T47D (cell line): ENCODE measurements around the gene NT5E.
"Not testable (repeated sequence)": the region's sequence is repeated elsewhere in the genome, so short reads cannot be mapped to it uniquely, and the experiment has no call there.

ENCODE experiments used
- DNase-seq, 2 experiments: peaks; one replicate each; pipeline versions ENCODE4 v3.0.0 to v3.0.0-alpha.2; 2011 to 2012; ENCODE audit warnings: low read depth in 1 of 2, low spot score in 1 of 2
- JUND ChIP-seq: IDR thresholded peaks from 2 replicates; pipeline ENCODE4 v1.6.1; 2012; ENCODE audit warnings: low read depth
- in situ Hi-C: cut with HindIII; loops from 2 replicates; pipeline ENCODE4 v1.10.0; 2016; ENCODE audit warnings: low sequenced_read_pairs, low pct_unique_long_range_greater_than_20kb

The NT5E gene

DNA sequence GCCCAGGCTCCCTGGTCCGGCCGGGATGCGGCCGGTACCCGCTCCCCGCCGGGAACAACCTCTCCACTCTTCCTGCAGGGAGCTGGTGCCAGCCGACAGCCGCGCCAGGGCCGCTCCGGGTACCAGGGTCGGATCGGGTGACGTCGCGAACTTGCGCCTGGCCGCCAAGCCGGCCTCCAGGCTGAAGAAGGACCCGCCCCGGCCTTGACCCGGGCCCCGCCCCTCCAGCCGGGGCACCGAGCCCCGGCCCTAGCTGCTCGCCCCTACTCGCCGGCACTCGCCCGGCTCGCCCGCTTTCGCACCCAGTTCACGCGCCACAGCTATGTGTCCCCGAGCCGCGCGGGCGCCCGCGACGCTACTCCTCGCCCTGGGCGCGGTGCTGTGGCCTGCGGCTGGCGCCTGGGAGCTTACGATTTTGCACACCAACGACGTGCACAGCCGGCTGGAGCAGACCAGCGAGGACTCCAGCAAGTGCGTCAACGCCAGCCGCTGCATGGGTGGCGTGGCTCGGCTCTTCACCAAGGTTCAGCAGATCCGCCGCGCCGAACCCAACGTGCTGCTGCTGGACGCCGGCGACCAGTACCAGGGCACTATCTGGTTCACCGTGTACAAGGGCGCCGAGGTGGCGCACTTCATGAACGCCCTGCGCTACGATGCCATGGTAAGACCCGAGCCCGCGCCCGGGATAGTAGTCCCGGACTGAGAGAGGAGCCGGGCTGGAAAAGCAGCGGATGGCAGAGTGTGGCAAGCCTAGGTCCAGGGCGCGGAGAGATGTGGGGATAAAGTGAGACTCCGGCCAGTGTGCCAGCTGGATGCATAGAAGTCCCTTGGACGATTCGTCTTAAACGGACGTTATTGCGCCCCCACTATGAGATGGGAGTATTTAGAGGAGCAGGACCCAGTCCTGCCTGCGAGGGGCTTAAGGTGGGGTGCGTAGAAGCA lies at the start of gene NT5E:
TSS of gene NT5E (plus strand) at position 266 of the 942 bp plus-strand sequence. CDS start at position 323, 57 bp downstream.
- in situ Hi-C loops = no loop called here
- TF ChIP-seq JUND = no peak
- no peak for DNase-seq

DNA sequence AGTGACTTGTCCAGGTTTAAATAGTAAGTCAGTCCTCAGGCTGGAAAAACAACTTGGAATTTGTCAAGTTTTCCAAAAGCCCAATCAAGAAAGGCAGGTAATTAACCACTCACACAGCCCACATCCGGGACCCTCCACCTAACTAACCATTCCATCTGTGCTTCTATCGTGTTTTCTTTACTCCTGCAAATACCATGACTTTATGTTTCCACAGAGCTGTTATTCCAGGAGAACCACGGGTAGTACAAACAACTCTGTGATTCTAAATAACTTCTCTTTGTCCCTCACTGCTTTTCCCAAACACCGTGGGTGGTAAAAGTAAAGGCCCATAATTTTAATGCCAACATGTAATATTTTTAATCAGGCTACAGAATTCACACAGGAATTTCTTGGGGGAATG lies 49.6 kb upstream of the NT5E start:
- in situ Hi-C loops = no loop called here
- no peak for TF ChIP-seq JUND
- DNase-seq = no peak

DNA sequence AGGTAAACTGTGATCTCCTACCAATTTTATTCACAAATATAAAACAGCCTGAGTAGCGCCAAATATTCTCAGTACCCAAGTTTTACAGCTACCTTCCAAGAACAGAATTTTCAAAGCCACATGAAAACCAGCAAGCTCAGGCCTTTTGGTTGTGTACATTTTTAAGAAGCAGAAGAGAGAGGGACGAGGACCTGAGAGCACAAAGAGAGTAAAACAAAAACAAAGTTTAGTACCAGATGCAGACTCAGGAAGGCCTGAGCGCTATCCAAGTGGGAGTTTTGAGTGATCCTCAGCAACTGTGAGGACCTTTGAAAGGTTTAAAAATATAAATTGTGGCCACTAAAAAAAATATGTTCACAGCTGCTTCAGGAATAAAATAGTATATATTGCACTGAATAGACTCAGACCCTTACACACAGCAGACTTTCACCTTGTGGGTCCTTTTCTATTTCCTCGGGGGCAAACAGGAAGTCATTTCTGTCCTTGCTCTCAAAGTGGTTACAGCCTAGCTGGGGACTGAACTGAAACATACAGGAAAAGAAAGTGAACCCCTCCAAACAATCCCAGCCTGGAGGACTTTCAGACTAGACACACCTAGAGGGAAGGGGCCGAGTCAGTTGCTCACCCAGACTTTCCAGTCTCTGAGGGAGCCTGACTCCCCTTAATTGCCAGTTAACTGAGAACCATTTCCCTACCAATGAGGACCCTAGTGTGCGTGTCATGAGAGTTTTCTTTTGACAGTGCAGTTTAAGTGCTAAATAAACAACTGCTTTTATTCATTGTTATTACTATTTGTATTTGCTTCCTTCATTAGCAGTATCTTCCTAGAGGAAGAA lies 48.5 kb upstream of the NT5E start:
- in situ Hi-C loops = no loop called here
- DNase-seq = no peak
- no peak for TF ChIP-seq JUND

DNA sequence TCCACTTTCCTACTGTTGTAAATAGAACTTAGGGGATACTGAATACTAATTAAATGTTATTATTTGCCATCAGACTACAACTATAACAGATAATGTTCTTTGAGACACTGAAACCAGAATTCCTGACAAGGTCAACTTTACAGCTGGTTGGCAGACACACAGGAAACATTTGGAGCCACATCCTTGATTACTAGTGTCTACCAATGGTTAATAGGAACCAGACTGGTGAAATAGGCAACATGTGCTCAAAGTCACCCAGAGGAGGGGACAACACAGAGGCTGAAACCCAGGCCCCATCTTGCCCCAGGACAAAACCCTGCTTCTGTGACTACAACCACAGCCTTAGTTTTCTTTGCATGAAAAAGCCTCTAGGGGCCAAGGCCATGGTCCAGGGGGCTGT lies 47.8 kb upstream of the NT5E start:
- DNase-seq = no peak
- TF ChIP-seq JUND = no peak
- in situ Hi-C loops = no loop called here

DNA sequence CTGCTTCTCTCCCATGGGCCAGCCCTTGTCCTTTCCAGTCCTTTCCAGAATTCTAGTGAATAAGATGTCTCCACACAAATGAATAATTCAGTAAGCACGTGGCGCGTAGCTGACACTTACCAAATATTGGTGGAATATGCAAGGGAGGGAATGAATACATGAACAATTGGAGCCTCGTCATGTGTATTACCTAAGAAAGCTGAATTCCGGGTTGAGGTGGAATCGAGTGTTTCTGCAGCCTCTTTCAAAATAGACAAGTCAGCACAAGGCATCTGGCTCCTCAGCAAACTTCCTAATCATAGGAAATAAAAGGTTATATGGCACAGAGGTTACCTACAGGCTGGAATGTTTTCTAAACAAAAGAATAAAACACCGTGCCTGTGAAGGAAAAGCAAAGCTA lies 47.0 kb upstream of the NT5E start:
- TF ChIP-seq JUND = no peak
- no peak for DNase-seq
- in situ Hi-C loops = no loop called here

DNA sequence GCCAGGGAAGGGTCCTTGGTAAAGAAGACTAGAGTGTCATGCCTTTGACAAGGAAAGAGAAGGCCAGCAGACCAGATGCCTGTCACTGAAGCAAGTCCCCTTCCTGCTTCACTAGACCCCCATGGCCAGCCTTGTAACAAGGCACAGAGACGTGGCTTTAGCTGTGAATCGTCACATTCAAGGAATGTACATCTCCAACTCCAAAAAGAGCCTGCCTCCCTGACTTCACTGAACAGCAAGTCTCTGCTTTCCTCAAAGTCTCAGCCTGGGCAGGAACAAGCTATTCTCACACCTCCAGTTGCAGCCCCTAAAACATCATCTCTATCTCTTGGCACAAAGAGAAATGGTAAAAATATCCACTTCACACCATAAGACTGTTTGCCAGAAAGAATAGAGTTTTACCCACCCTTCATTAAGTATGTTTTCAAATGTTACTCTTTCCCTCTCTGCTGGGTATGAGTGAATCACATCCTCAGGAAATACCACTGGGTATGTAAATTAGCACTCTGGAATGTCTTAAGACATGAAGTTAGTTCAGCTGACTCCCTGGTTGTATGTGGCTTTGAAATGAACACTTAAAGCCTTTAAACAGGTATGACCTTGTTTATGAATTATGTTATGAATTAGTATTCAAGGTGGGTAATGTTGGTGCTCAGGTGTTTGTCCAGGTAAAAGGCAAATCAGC lies 46.4 kb upstream of the NT5E start:
- in situ Hi-C loops = no loop called here
- no peak for TF ChIP-seq JUND
- DNase-seq = no peak

DNA sequence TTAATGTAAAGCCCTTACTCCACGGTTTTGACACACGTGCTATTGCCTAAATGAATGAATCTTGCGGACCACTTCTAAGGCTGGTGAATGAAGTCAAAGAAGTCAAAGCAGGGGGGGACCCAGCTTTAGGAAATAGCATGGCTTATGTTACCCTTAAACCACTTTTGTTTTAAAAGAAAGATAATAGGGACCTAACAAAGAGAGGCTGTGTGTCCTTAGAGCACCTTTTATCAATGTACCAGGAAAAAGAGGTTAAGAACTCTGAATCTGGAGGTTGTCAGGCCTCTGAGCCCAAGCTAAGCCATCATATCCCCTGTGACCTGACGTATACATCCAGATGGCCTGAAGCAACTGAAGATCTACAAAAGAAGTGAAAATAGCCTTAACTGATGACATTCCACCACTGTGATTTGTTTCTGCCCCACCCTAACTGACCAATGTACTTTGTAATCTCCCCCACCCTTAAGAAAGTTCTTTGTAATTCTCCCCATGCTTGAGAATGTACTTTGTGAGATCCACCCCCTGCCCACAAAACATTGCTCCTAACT lies 45.8 kb upstream of the NT5E start:
- in situ Hi-C loops, DNase-seq: not testable (repeated sequence)

DNA sequence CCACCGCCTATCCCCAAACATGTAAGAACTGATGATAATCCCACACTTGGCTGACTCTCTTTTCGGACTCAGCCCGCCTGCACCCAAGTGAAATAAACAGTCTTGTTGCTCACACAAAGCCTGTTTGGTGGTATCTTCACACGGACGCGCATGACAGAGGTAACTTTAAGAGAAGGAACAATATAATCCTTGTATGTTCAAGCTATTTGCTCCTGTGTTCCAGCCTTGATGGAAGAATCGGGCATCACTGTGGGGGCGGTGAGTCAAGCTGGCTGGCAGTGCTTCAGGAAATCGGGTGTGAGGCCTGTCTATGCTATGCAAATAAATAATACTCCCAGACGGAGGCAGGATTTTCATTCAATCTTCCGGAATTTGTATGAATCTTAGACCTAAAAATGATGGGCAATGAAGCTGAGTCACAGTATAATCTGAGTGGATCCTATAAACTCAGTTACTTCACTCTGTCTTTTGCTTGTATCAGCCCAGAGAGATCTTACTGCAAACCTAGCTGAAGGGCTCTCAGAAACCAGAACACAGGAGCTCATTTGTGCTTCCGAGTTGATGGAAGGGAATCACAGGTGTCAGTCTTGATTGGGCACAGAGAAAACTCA lies 45.2 kb upstream of the NT5E start:
- in situ Hi-C loops = no loop called here
- no peak for TF ChIP-seq JUND
- DNase-seq = no peak

DNA sequence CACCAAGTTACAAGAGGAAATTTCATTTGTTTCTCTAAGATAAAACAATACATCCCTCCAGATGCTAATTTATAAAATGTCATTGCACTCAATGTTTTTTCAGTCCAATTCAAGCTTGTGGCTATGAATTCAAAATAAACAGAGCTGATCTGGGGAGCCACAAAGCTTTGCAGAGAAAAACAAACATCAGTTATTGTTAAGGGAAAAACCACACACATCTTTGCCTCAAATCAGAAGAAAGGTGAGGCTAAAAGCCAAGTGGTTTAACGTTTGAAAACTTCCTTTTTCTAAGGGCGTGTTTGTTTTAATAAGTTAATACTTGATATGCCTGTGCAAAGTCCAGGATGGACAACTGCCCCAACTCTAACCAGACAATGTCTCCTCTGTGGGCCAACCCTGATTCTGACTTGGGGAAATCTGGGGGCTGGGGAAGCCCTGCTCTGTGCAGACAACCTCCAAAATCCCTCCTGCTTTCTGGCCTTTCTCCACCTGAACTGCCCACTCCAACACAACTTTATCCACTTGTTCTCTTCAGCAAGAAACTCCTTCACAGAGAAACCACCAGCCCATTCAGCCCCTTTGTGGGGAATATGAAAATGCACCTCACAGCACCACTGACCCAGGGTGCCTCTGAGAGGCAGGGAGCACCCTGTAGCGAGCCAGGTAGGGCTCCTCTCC lies 44.6 kb upstream of the NT5E start:
- in situ Hi-C loops = no loop called here
- no peak for TF ChIP-seq JUND
- no peak for DNase-seq

DNA sequence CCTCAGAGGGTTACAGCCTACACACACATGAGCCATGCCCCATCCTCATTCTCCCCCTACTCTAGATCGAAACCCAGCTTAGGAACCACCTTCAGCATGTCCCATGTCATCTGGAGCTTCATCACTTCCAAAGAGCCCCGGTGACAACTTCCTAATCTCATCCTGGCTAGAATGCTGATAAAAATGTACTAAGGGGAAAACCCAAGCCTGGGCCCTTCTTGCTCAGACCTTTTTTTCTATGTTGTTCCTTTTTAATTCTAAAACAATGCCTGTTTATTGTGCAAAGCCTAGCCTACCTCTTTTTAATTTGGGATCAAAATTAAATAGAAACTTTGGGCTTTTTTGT lies 44.1 kb upstream of the NT5E start:
- TF ChIP-seq JUND = no peak
- in situ Hi-C loops = no loop called here
- no peak for DNase-seq

DNA sequence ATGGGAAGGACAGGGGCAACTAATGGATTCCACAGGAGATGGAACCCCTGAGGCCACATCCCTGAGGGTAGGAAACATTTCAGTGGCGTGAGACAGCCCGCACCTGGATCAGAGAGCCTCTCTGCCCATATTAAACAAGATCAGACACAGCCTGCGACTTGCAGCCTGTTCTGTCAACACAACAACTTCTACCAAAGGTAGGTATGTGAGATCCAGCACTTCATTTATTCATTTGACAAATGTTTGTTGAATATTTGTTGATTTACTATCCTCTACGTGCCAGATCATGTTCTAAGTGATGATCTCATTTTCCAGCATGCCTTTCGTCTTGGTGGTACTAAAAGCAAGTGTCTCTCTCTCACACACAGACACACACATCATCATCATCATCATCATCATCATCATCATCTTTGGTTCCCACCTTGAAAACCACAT lies 43.2 kb upstream of the NT5E start:
- DNase-seq = no peak
- no peak for TF ChIP-seq JUND
- in situ Hi-C loops = no loop called here
